ENCODE results near the gene CBX3. TPM values are rescaled to one million over a fixed set of nuclear protein-coding genes. Genes with fewer than 3 reads are reported as not detected.
A peak's percentile ranks its signal among the peaks of the same experiment; 100 is the strongest.
"Not testable (repeated sequence)": the region's sequence is repeated elsewhere in the genome, so short reads cannot be mapped to it uniquely, and the experiment has no call there.

Gene CBX3
- polyA plus RNA-seq, 4 donors: 250 to 363 (median 342) TPM

GRCh38 chr7:26199301-26200037 is 2.1 kb upstream of the CBX3 start:
- DNase-seq (ENCODE audit: low read depth in 4 of 4, low spot score in 3 of 4): peak in 2 of 4 donors; percentile 54 to 62

DNA sequence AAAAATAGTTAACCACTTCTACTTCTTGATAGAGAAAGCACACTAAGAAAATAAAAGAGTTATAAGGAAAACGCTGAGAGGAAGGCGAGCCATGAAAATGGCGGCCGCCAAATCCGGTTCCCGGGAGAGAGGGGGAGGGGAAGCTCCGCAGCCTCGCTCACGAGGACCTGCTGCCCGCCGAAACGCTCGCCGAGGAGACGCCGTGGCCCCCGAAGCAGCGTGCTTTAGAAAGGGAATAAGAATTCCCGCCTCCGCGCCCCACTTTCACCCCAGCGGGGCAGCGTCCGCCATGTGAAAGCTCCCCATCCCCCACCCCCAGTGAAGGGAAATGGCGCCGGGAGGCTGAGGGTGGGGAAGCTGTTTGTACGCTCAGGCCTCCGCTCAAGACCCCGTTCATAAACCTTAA is 1.5 kb upstream of the CBX3 start:
- peak in 3 of 4 donors; percentile 53 to 56 (median 55) for DNase-seq (ENCODE audit: low read depth in 4 of 4, low spot score in 3 of 4)

- DNase-seq (ENCODE audit: low read depth in 4 of 4, low spot score in 3 of 4): peak; percentile 99 to 100 (median 99)
These were observed 900 bp upstream of the CBX3 start, which contains the start of gene HNRNPA2B1 for GRCh38 chr7:26200444-26201246. Gene HNRNPA2B1, minus strand, starts transcription at chr7:26200746. Its CDS starts 169 bp downstream, at chr7:26200577.

GRCh38 chr7:26202019-26202990 is 760 bp downstream of the CBX3 start:
- peak in 1 of 4 donors; percentile 33 for DNase-seq (ENCODE audit: low read depth in 4 of 4, low spot score in 3 of 4)

GRCh38 chr7:26203016-26203415 is 1.5 kb downstream of the CBX3 start:
- DNase-seq (ENCODE audit: low read depth in 4 of 4, low spot score in 3 of 4): no peak

DNA sequence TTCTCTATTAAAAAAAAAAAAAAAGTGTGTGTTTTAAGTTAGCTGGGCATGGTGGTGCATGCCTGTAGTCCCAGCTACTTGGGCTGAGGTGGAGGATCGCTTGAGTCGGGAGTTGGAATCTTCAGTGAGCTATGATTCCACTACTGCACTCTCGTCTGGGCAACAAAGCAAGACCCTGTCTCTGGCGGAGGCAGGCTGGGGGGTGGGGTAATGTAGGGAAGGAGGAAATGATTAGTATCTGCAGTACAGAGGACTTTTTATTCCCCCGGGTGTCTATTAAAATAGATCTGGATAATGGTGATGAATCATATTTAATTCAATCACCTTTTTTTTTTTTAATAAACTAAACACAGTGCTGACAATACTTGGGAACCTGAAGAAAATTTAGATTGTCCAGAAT is 6.5 kb downstream of the CBX3 start:
- DNase-seq (ENCODE audit: low read depth in 4 of 4, low spot score in 3 of 4): no peak

DNA sequence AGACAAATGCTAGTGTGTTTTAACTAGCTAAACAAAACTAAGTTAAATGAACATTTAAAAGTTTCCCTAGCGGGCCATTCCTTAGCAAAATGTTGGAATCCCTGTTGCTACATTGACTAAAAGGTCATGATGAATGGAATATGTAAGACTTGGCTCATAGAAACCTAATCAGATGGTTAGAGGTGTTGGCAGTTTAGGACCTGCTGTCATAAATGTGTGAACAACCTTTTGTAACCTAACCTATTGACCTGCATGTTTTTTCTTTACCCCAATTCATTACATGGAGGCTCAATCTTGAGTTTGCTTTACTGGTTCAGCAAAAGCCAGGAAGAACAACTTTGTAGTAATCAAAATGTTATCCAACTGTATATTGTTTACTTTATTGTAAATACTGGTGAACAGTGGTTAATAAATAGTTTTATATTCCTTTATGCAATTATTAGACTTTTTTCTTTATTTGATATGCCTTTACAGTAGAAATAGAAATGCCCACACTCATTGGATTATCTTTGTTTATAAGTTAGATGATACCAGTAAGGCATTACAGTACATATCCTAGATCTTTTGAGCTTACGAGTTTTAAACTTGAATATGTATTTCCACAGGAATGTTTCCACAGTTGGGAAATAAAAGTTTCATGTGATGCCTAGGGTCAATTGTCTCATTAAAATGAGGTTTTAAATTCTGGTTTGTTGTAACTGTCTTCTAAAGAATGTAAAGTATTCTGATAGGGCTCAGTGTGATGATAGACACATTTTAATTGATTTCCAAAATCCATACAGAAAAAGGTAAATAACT is 11.6 kb downstream of the CBX3 start:
- no peak for DNase-seq (ENCODE audit: low read depth in 4 of 4, low spot score in 3 of 4)

GRCh38 chr7:26213807-26214515 is 12.4 kb downstream of the CBX3 start:
- no peak for DNase-seq (ENCODE audit: low read depth in 4 of 4, low spot score in 3 of 4)

DNA sequence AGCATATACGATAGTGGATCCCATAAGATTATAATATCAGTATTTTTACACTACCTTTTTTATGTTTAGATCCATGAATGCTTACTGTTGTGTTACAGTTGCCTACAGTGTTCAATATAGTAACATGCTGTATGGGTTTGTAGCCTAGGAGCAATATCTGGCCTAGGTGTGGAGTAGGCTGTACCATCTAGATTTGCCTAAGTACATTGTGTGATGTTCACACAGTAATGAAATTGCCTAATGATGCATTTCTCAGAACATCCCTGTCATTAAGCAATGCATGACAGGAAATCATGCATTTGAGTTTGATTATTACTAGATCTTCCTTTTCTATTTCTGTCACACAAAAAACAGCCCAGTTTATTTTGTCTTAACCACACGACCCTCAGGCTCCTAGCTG is 14.5 kb downstream of the CBX3 start:
- DNase-seq (ENCODE audit: low read depth in 4 of 4, low spot score in 3 of 4): no peak

GRCh38 chr7:26224359-26224758 is 22.8 kb downstream of the CBX3 start:
- no peak for DNase-seq (ENCODE audit: low read depth in 4 of 4, low spot score in 3 of 4)

DNA sequence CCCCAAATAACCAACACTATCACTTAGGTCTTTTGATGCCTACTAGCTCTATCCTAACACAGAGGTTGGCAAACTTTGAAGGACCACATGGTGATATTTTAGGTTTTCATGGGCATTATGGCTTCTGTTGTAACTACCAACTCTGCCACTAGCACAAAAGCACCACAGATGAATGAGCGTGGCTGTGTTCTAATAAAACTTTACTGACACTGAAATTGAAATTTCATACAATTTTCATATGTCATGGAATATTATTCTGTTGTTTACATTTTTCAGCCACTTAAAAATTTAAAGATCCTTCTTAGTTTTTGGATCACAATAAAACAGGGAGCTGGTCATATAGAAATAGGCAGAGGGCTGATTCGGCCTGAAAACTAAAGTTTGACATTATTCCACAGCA is 26.4 kb downstream of the CBX3 start:
- DNase-seq (ENCODE audit: low read depth in 4 of 4, low spot score in 3 of 4): no peak

GRCh38 chr7:26233902-26234511 is 32.5 kb downstream of the CBX3 start:
- no peak for DNase-seq (ENCODE audit: low read depth in 4 of 4, low spot score in 3 of 4)

GRCh38 chr7:26237035-26237807 is 35.7 kb downstream of the CBX3 start:
- DNase-seq (ENCODE audit: low read depth in 4 of 4, low spot score in 3 of 4): no peak

- no peak for DNase-seq (ENCODE audit: low read depth in 4 of 4, low spot score in 3 of 4)
These were observed 36.5 kb downstream of the CBX3 start for GRCh38 chr7:26238032-26238431.

GRCh38 chr7:26245150-26245549 is 43.6 kb downstream of the CBX3 start:
- DNase-seq (ENCODE audit: low read depth in 4 of 4, low spot score in 3 of 4): no peak

GRCh38 chr7:26250239-26250638 is 48.7 kb downstream of the CBX3 start:
- no peak for DNase-seq (ENCODE audit: low read depth in 4 of 4, low spot score in 3 of 4)

GRCh38 chr7:26261866-26262265 is 60.3 kb downstream of the CBX3 start:
- not testable (repeated sequence) for DNase-seq (ENCODE audit: low read depth in 4 of 4, low spot score in 3 of 4)
